ENCODE measurements around the gene SPATA4.
"Not testable (repeated sequence)": the region's sequence is repeated elsewhere in the genome, so short reads cannot be mapped to it uniquely, and the experiment has no call there.

SPATA4 gene

GRCh38 chr4:176226736-176227135, 31.4 kb upstream of the SPATA4 start:
- TF ChIP-seq CTCF (conservative IDR thresholded peaks at IDR 0.05; ENCODE audit: low read depth, low read length) = no peak
- H3K79me2 ChIP-seq (ENCODE audit: insufficient read depth, low read depth) = no peaks in the 10 kb centered on the region
- no peak overlapping the region for H3K4me3 ChIP-seq (IDR thresholded peaks at IDR 0.05; ENCODE audit: insufficient read depth, low read depth, low read length)
- H3K27me3 ChIP-seq (ENCODE audit: insufficient read depth, low read depth) = no peaks in the 10 kb centered on the region
- no peak overlapping the region for H3K9ac ChIP-seq
- no peaks in the 10 kb centered on the region for H4K20me1 ChIP-seq (ENCODE audit: insufficient read depth)
- H3K4me2 ChIP-seq = no peak overlapping the region
- no peak overlapping the region for H3K27ac ChIP-seq
- H2AFZ ChIP-seq (ENCODE audit: low read depth) = no peak overlapping the region
- H3K4me1 ChIP-seq (ENCODE audit: low read depth, poor library complexity, severe bottlenecking) = no peaks in the 10 kb centered on the region
- no peaks in the 10 kb centered on the region for H3K36me3 ChIP-seq (ENCODE audit: insufficient read depth)

GRCh38 chr4:176223561-176223960, 28.2 kb upstream of the SPATA4 start:
- H3K4me1 ChIP-seq (ENCODE audit: low read depth, poor library complexity, severe bottlenecking) = no peaks in the 10 kb centered on the region
- H3K27ac ChIP-seq = no peak overlapping the region
- H3K36me3 ChIP-seq (ENCODE audit: insufficient read depth) = no peaks in the 10 kb centered on the region
- H3K9ac ChIP-seq = no peak overlapping the region
- H3K79me2 ChIP-seq (ENCODE audit: insufficient read depth, low read depth) = no peaks in the 10 kb centered on the region
- H3K27me3 ChIP-seq (ENCODE audit: insufficient read depth, low read depth) = no peaks in the 10 kb centered on the region
- no peak for TF ChIP-seq CTCF (conservative IDR thresholded peaks at IDR 0.05; ENCODE audit: low read depth, low read length)
- H3K4me2 ChIP-seq = no peak overlapping the region
- no peak overlapping the region for H3K4me3 ChIP-seq (IDR thresholded peaks at IDR 0.05; ENCODE audit: insufficient read depth, low read depth, low read length)
- no peak overlapping the region for H2AFZ ChIP-seq (ENCODE audit: low read depth)
- no peaks in the 10 kb centered on the region for H4K20me1 ChIP-seq (ENCODE audit: insufficient read depth)

GRCh38 chr4:176222149-176222548, 26.8 kb upstream of the SPATA4 start:
- H3K36me3 ChIP-seq (ENCODE audit: insufficient read depth) = no peaks in the 10 kb centered on the region
- H4K20me1 ChIP-seq (ENCODE audit: insufficient read depth) = no peaks in the 10 kb centered on the region
- H3K27ac ChIP-seq = no peak overlapping the region
- no peaks in the 10 kb centered on the region for H3K79me2 ChIP-seq (ENCODE audit: insufficient read depth, low read depth)
- no peak overlapping the region for H3K4me2 ChIP-seq
- no peak overlapping the region for H3K9ac ChIP-seq
- no peak for TF ChIP-seq CTCF (conservative IDR thresholded peaks at IDR 0.05; ENCODE audit: low read depth, low read length)
- H3K27me3 ChIP-seq (ENCODE audit: insufficient read depth, low read depth) = no peaks in the 10 kb centered on the region
- no peaks in the 10 kb centered on the region for H3K4me1 ChIP-seq (ENCODE audit: low read depth, poor library complexity, severe bottlenecking)
- H3K4me3 ChIP-seq (IDR thresholded peaks at IDR 0.05; ENCODE audit: insufficient read depth, low read depth, low read length) = no peak overlapping the region
- no peak overlapping the region for H2AFZ ChIP-seq (ENCODE audit: low read depth)

- H3K36me3 ChIP-seq (ENCODE audit: insufficient read depth) = no peaks in the 10 kb centered on the region
- no peaks in the 10 kb centered on the region for H3K27me3 ChIP-seq (ENCODE audit: insufficient read depth, low read depth)
- no peak overlapping the region for H3K4me3 ChIP-seq (IDR thresholded peaks at IDR 0.05; ENCODE audit: insufficient read depth, low read depth, low read length)
- TF ChIP-seq CTCF (conservative IDR thresholded peaks at IDR 0.05; ENCODE audit: low read depth, low read length) = no peak
- H3K4me1 ChIP-seq (ENCODE audit: low read depth, poor library complexity, severe bottlenecking) = no peaks in the 10 kb centered on the region
- no peak overlapping the region for H3K9ac ChIP-seq
- H4K20me1 ChIP-seq (ENCODE audit: insufficient read depth) = no peaks in the 10 kb centered on the region
- H2AFZ ChIP-seq (ENCODE audit: low read depth) = no peak overlapping the region
- no peaks in the 10 kb centered on the region for H3K79me2 ChIP-seq (ENCODE audit: insufficient read depth, low read depth)
- H3K4me2 ChIP-seq = no peak overlapping the region
- no peak overlapping the region for H3K27ac ChIP-seq
Observed at GRCh38 chr4:176217510-176217909, 22.1 kb upstream of the SPATA4 start.

- H3K4me2 ChIP-seq; H4K20me1 ChIP-seq (ENCODE audit: insufficient read depth); H3K4me3 ChIP-seq (IDR thresholded peaks at IDR 0.05; ENCODE audit: insufficient read depth, low read depth, low read length): not testable (repeated sequence)
Observed at GRCh38 chr4:176212351-176212750, 17.0 kb upstream of the SPATA4 start.

More at GRCh38 chr4:176212351-176212750, 17.0 kb upstream of the SPATA4 start:
- H3K27me3 ChIP-seq (ENCODE audit: insufficient read depth, low read depth); H3K27ac ChIP-seq; H3K79me2 ChIP-seq (ENCODE audit: insufficient read depth, low read depth); H2AFZ ChIP-seq (ENCODE audit: low read depth); H3K4me1 ChIP-seq (ENCODE audit: low read depth, poor library complexity, severe bottlenecking); H3K36me3 ChIP-seq (ENCODE audit: insufficient read depth); H3K9ac ChIP-seq: not testable (repeated sequence)

Data from KMS-11 (cell line).